ENCODE results near the gene TMPRSS11A.

TMPRSS11A gene, protein sequence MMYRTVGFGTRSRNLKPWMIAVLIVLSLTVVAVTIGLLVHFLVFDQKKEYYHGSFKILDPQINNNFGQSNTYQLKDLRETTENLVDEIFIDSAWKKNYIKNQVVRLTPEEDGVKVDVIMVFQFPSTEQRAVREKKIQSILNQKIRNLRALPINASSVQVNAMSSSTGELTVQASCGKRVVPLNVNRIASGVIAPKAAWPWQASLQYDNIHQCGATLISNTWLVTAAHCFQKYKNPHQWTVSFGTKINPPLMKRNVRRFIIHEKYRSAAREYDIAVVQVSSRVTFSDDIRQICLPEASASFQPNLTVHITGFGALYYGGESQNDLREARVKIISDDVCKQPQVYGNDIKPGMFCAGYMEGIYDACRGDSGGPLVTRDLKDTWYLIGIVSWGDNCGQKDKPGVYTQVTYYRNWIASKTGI

DNA sequence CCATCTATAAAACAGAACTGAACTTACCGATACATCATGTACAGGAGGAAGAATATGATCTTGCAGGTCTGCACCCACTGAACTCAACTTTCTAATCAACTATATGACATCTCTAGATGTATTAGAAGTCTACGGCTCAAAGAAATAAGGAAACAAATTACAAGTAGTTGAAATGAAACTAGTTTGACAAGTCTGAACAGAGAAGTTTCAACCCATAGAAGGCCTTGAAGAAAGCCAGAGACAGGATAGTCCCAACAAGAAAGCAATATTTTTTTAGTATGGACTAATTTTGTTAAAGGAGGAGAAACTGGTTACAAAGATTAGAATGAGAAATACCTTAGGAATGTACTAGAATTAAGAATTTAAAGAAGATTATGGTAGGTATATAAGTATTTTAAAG lies at the start of gene TMPRSS11A:
TMPRSS11A (minus strand) TSS at position 138 of the 400 bp plus-strand sequence; CDS start at position 38, 100 bp downstream.
- no peak for DNase-seq (ENCODE audit: low read depth in 2 of 2)

DNA sequence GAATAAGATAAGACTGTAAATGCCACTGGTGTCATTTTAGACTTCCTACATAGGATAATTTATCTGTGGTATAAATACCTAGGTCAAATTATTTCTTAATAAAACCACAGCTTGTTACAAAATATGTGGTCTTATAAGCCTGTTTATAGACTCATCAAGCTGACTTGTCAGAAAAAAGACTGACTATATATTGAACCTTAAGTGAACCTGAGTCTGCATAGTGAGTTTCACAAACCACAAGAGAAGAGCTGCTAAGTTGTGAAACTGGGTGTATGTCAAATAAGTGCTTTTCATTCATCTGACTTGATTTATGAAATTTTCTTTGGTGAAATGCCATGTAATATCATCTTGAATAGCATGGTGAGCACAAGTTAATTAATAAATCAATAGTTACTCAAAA lies 48.4 kb upstream of the TMPRSS11A start:
- no peak for DNase-seq (ENCODE audit: low read depth in 2 of 2)

DNA sequence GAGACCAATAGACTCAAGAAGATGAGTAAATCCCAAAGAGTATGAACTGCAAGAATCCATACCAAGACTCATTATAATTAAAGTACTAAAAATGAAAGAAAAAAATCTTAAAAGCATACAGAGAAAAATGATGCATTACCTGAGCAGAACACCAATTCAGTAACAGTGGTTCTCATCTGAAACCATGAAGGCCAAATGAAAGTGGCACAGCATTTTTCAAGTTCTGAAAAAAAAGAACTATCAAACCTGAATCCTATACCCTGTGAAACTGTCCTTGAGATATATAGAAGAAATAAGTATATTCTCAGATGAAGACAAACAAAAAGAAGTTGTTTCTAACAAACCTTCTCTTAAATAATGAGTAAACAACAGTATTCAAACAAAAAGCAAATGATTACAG lies 39.6 kb upstream of the TMPRSS11A start:
- DNase-seq (ENCODE audit: low read depth in 2 of 2): no peak

DNA sequence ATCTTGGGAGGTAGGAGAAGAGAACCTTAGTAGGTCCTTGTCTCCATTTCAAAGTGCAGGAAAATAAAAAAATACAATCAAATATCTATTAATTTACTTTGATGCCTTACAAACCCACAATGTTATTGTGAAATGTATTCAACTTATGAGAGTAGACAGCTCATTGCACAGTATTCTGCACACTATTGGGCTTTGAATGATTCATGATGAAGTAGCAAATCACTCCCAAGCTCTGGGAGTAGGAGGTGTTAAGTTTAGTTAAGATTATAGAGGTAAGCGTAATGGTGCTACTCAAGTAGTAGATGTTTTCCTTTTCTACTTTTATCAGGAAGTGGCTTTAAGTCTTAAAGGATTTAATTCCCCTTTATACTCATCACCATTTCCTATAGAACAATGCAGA lies 32.8 kb upstream of the TMPRSS11A start:
- no peak for DNase-seq (ENCODE audit: low read depth in 2 of 2)

DNA sequence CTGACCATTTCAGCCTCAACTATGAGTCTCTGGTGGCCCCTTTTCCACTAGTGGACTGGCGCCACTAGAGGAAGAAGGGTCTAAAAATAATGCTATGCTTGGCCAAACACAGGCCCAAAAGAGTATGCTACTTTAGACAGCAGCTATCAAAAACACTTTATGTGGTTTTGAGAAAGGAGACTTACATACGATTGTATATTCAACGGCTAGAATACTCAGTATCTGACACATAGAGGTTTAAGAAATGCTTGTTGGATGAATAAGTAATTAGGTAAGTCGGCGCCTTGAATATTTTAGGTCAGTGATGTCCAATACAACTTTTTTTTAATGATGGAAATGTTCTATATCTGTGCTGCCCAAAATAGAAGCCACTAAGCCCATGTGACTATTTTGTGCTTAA lies 25.7 kb upstream of the TMPRSS11A start:
- DNase-seq (ENCODE audit: low read depth in 2 of 2): no peak

DNA sequence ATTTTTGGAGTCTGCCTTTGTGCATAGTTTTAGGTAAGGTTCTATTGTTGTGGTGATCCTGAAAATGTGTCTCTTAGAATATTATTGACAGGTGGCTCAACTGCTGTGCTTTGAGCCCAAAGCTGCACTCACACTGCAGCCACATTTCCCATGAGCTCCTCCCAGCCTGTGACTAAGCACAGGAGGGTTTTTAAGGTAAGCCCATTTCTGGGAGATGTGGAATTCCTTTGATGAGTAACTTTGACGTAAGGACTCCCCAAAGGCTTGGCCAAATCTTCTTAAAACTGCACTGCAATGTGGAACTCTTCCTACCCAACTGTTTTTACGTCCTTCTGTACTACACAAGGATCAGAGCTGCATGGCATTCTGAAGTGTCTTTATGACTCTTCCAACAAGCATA lies 20.0 kb upstream of the TMPRSS11A start:
- no peak for DNase-seq (ENCODE audit: low read depth in 2 of 2)

DNA sequence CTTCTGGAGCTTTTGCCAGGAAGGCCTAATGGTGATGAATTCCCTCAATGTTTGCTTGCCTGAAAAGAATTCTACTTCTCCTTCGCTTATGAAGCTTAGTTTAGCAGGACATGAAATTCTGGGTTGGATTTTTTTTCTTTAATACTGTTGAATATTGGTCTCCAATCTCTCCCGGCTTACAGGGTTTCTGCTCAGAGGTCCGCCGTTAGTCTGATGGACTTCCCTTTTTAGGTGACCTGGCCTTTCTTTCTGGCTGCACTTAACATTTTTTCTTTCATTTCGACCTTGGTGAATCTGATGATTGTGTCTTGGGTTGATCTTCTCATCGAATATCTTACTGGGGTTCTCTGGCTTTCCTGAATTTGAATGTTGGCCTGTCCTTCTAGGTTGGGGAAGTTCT lies 17.2 kb upstream of the TMPRSS11A start:
- no peak for DNase-seq (ENCODE audit: low read depth in 2 of 2)

DNA sequence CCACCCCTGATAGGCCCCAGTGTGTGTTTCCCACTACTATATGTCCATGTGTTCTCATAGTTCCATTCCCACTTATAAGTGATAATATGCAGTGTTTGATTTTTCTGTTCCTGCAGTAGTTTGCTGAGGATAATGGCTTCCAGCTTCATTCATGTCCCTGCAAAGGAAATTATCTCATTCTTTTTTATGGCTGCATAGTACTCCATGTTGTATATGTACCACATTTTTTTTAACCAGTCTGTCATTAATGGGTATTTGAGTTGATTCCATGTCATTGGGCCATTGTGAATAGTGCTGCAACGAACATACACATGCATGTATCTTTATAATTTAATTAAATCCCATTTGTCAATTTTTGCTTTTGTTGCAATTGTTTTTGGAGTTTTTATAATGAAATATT lies 10.3 kb upstream of the TMPRSS11A start:
- DNase-seq (ENCODE audit: low read depth in 2 of 2): no peak

DNA sequence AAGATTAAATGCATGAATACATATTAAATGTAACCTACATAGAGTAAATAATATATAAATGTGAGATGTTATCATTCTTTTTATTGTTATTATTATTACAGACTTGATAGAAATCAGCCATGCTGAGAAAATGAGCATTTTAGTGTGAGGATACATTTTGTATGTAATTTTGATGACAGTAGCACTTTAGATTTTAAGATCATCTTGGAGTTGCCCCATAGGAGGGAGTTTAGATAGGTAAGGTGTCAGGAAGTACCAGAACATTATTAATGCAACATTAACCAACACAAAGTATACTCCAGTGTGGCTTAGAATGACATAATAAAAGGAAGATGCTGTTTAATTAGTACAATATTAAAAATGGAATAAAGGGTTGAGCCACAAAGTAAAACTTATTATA lies 8.4 kb downstream of the TMPRSS11A start:
- no peak for DNase-seq (ENCODE audit: low read depth in 2 of 2)

DNA sequence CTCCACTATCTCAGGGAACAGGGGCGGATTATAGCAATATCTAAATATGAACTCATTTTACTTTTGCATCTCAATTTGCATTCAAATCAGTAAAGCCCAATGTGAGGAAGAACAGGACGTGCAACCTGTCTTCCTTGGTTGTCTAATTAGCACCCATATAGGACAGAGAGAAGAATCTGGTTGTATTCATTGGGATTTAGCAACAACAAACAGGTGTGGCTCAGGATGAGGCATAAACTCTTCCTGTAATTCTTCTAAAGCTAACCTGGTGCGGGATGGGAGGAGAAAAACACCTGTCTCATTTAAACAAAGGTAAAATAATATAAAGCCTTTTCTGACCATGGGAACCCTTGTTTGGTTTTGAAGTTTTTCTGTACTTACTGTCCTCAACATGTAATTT lies 22.2 kb downstream of the TMPRSS11A start:
- DNase-seq (ENCODE audit: low read depth in 2 of 2): no peak

DNA sequence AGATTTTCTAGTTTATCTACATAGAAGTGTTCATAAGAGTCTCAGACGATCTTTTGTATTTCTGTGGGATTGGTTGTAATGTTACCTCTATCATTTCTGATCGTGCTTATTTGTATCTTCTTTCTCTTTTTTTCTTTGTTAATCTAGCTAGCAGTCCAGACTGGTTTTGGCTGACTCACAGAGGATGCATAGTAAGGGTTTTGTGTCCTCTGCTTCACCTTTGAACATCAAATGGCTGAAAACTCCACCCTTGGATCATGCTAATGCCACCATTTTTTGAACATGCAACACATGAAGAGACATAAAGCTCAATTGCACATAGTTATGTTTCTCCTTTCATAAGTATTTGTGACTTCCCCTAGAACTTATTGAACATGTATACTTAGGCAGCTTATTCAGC lies 22.8 kb downstream of the TMPRSS11A start:
- DNase-seq (ENCODE audit: low read depth in 2 of 2): no peak

DNA sequence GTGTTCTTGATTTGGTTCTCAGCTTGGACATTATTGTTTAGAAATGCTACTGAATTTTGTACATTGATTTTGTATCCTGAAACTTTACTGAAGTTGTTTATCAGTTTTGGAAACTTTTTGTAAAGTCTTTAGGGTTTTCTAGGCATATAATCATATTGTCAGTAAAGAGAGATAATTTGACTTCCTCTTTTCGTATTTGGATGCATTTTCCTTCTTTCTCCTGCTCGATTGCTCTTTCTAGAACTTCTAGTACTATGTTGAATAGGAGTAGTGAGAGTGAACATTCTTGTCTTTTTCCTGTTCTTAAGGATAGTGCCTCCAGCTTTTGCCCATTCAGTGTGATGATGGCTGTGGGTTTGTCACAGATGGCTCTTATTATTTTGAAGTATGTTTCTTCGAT lies 24.1 kb downstream of the TMPRSS11A start:
- DNase-seq (ENCODE audit: low read depth in 2 of 2): no peak

DNA sequence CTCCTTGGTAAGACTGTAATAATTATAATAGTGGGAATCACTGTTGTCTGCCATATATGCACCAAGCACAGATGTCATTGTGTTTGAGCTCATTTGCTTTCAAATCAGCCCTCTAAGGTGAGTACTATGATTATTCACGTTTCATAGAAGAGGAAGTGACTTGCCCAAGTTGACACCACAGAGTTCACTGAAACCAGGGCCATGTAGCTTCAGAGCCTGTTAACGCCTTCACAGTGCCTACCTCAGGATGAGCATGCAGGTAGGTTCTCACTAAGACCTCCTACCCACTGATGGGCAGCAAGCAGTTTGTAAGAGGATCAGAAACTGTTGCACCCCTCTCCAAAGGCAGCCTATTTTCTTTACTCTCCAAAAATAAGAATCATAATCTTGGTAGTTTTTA lies 27.4 kb downstream of the TMPRSS11A start:
- DNase-seq (ENCODE audit: low read depth in 2 of 2): no peak

DNA sequence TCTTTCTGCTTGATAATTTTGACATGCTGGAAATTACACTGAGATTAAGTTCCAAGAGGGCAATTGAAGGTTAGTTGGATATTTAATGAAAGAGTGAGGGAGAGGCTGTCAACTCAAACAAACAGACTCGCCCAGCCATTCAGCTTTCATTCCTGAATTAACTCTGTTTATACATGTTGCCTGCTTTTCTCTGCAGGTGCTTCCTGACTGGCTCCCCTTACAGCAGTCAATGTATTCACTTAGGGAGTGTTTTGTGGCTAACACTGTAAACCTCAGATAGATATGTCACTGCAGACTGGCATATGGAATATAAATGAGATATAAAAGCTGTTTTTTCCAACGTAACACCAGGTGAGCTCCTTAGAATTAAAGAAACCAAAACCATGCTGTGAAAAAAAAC lies 28.7 kb downstream of the TMPRSS11A start:
- DNase-seq (ENCODE audit: low read depth in 2 of 2): no peak

DNA sequence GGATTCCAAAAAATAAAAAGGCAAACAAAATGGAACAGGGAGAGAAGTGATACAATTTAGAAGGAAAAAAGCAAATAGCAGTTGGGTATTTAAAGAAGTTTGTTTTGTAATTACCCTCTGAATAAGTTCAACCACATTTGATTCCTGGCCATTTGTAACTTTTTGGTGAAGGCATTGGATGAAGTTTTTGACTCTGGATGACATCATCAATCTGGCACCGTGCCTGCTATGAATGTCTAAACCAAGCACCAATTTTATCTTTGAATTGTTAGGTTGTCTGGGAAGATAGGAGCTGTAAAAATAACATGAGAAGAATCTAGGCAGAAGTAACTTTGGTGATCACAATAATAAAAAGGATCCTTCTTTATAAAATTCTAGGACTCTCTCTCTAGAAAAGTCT lies 29.5 kb downstream of the TMPRSS11A start:
- no peak for DNase-seq (ENCODE audit: low read depth in 2 of 2)

DNA sequence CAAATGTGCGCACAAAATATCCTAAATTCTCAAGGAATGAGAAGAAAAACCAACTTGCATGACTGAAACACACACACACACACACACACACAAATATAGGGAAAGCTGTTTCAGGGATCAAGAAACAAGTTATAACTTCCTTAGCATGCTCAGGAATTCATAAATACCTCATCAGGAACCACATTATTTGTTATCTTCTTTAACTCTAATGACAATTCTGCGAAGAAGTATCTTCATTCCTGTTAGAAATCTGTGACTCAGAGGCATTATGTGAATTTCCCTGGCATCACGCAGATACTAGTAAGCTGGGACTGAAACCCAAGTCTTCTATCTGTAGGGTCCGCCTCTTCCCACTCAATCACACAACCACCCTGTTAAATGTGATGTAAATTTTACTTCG lies 30.3 kb downstream of the TMPRSS11A start:
- DNase-seq (ENCODE audit: low read depth in 2 of 2): no peak

DNA sequence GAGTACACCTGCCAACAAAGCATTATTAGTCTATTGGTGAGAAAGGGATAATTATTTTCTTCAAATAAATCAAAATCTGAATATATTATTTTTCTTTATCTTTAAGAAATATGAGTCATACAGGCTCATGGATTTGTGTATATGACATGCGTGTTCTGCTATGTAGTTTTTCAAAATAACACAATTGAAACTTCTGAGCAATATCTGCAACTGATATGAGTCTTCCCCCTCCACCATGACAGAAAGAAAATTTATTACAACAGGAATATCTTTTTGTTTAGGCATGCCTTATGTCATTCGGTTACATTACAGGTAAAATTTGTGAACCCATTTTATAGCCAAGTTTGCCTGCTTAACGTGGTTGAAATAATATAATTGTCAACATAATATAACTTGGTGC lies 32.0 kb downstream of the TMPRSS11A start:
- DNase-seq (ENCODE audit: low read depth in 2 of 2): no peak

DNA sequence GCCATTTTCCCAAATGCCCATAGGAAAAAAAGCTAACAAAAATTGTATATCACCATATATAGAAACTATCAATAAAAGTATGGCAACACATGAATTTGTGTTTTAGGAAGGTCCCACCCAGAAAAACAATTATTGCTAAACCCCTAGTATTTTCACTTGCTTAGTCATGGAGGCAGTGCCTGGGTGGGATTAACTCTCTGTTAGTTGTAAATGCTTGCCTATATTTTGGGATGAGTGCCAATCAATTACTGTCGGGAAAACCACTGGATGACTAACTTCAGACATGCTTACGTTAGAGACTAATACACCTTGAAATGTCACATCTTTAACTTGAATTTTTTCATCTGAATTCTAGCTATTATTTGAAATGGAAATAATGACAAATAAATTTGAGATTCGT lies 33.9 kb downstream of the TMPRSS11A start:
- no peak for DNase-seq (ENCODE audit: low read depth in 2 of 2)

DNA sequence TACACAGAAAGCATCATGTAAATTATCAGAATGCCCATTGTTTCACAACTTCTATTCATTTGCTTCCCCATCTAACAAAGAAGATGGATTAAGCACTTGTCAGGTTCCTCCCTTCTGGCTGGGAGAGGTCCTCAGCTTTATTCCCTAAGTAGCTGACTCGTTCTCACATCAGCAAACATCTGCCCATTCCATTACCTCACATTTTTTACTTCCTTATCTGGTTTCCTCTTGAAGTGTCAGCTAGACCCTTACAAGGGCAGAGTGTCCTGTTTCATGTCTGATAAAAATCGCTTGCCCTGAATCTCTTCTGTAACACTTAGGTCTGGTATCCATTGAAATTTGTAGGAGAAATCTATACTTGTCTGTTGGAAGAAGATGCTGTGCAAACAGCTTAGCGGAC lies 34.7 kb downstream of the TMPRSS11A start:
- DNase-seq (ENCODE audit: low read depth in 2 of 2): no peak

DNA sequence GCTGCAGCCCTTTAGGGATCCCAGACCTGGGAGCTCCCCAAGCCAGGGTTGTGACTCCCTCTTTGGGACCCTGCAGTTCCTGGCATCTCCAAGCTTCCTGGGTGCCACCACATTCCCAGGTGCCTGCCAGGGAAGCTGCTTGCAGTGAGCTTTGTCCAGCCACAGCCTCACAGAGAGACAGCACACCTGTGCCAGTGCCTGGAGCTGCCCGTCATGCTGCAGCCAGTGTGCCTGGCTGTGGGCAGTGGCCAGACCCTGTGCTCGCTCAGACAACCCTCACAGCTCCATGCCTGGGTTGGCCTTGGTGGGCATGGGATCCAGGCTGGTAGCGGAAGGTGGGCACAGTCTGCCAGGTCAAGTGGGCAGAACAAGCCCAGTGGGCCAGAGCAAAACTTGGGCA lies 36.0 kb downstream of the TMPRSS11A start:
- DNase-seq (ENCODE audit: low read depth in 2 of 2): no peak

DNA sequence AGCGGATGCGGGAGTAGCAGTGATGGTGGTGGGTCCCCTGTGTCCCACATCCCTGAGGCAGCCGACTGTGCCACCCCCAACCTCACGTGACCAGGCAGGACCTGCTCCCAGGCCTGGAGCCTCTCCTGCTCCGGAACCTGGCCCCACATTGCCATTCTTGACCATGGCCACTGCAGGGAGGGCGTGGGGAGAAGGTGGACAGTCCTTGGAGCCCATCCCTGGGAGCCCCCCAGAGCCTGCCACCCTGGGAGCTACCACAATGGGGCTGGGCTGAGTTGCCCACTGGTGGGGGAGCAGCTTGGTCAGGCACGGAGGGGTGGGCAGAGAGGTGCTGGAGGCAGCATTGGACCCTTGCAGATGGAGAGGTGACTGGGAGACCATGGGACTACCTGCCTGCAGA lies 36.8 kb downstream of the TMPRSS11A start:
- DNase-seq (ENCODE audit: low read depth in 2 of 2): no peak

DNA sequence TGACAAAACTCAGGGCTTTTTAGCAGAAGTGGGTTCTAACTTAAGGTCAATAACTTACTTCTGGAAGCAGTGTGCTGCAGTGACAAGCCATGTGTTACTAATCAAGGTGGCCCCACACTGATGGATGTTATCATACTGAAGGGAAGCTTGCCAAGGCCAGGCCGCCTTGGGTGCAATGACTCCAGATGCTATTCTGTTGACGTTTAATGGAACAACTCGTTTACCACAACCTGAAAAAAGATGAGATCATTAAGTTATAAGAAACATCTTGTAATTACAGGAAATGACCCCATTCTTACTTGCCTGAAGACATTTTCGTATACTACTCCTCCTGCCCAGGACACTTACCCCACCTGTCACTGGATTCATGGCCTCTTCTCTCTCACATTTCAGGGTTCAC lies 40.6 kb downstream of the TMPRSS11A start:
- no peak for DNase-seq (ENCODE audit: low read depth in 2 of 2)

DNA sequence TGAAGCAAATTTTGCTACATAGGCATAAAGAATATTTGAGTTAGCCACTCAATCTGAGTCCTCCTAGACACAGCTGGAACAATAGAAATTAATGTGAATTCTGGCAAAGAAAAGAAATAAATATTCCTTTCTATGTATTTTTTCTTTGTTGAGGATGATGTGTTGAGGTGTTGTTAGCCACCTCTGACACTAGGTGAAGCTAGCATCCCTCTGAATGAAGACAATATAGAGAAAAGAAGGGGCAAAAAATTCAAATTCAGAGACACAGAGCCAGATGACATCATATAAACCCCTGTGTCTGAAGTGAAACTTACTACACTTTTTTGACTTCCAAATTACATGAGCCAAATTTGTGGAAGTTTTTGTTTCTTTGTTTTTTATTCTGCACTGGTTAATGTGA lies 44.9 kb downstream of the TMPRSS11A start:
- no peak for DNase-seq (ENCODE audit: low read depth in 2 of 2)

DNA sequence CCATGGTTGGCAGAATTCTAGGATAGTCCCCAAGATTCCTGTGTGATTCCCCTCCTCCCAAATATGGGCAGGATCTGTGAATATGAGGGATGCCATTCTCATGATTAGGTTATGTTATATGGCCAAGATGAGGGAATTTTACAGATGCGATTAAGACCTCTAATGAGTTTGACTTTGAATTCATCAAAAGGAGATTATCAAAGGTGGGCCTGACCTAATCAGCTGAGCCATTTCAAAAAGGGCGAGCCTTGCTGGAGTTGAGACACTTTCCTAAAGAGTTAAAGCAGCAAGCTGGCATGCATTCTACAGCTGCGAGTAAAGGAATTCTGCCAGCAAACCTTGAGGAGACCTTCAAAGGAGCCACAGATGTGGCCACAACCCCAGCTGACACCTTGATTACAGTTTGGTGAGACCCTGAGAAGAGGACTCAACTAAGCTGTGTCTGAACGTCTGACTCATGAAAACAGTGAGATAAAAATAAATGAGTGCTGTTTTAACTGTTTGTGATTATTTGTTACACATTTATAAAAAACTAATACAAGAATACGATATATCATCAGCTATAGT lies 47.8 kb downstream of the TMPRSS11A start:
- no peak for DNase-seq (ENCODE audit: low read depth in 2 of 2)

All from stimulated activated CD8-positive, alpha-beta memory T cell treated with anti-CD3 and anti-CD28 coated beads, Interleukin-15, amount 100 ng/mL, for 48 hours (primary cell).